Measurements from ENCODE around the gene ALOX15B.
"Not testable (repeated sequence)": the region's sequence is repeated elsewhere in the genome, so short reads cannot be mapped to it uniquely, and the experiment has no call there.

The ALOX15B gene

GRCh38 chr17:8041249-8041928 lies 2.5 kb downstream of the ALOX15B start:
- no peak for DNase-seq

- no peak for DNase-seq
Observed at GRCh38 chr17:8041979-8042378, 3.1 kb downstream of the ALOX15B start.

- no peak for DNase-seq
Observed at GRCh38 chr17:8044819-8045810, 6.3 kb downstream of the ALOX15B start.

GRCh38 chr17:8046306-8046928 lies 7.6 kb downstream of the ALOX15B start:
- no peak for DNase-seq

GRCh38 chr17:8046929-8047768 lies 8.3 kb downstream of the ALOX15B start:
- DNase-seq: no peak

- DNase-seq: no peak
Observed at GRCh38 chr17:8047769-8048110, 8.9 kb downstream of the ALOX15B start.

GRCh38 chr17:8048236-8048635 lies 9.4 kb downstream of the ALOX15B start:
- DNase-seq: no peak

- no peak for DNase-seq
Observed at GRCh38 chr17:8048736-8049135, 9.9 kb downstream of the ALOX15B start.

- DNase-seq: no peak
Observed at GRCh38 chr17:8051831-8052230, 13.0 kb downstream of the ALOX15B start.

GRCh38 chr17:8052256-8053252 lies 13.7 kb downstream of the ALOX15B start:
- DNase-seq: no peak

- DNase-seq: no peak
Observed at GRCh38 chr17:8053600-8053999, 14.7 kb downstream of the ALOX15B start.

- DNase-seq: no peak
Observed at GRCh38 chr17:8055851-8056231, 17.0 kb downstream of the ALOX15B start.

- DNase-seq: no peak
Observed at GRCh38 chr17:8056232-8056975, 17.5 kb downstream of the ALOX15B start.

- DNase-seq: no peak
Observed at GRCh38 chr17:8056976-8057625, 18.2 kb downstream of the ALOX15B start.

- DNase-seq: peak in 1 of 2 experiments; percentile 18
Observed at GRCh38 chr17:8057691-8058114, 18.8 kb downstream of the ALOX15B start.

- no peak for DNase-seq
Observed at GRCh38 chr17:8059131-8059530, 20.3 kb downstream of the ALOX15B start.

GRCh38 chr17:8060274-8060673 lies 21.4 kb downstream of the ALOX15B start:
- DNase-seq: peak in 1 of 2 experiments; percentile 15

- not testable (repeated sequence) for DNase-seq
Observed at GRCh38 chr17:8061851-8062250, 23.0 kb downstream of the ALOX15B start.

GRCh38 chr17:8062435-8062806 lies 23.6 kb downstream of the ALOX15B start:
- DNase-seq: no peak
